ENCODE data around the gene NVL. TPM values are rescaled to one million over a fixed set of nuclear protein-coding genes. Genes with fewer than 3 reads are reported as not detected.

The NVL gene
- total RNA-seq, 4 donors from 2014 or later = 15.5 to 41.1 (median 28.3) TPM

GRCh38 chr1:224308064-224308463, 21.9 kb downstream of the NVL start:
- Histone ChIP-seq H3K27me3 (no peaks in the 10 kb centered on the region), H3K4me1 (no peaks in the 10 kb centered on the region), H3K4me3 (no peak overlapping the region), H3K36me3 (peaks cover 0 to 90% (median 15%) of the 10 kb centered on the region in 3 donors), H3K27ac (no peak overlapping the region), H3K9me3 (no peaks in the 10 kb centered on the region)
- WGBS, 2 donors = 92 to 95% methylated on average over 3 of the region's 3 CpGs
- no peak for DNase-seq (ENCODE audit: low spot score in 2 of 2)
- TF ChIP-seq POLR2A (IDR thresholded peaks at IDR 0.05) = no peak

- TF ChIP-seq POLR2A (IDR thresholded peaks at IDR 0.05) (no peak), EP300 (IDR thresholded peaks at IDR 0.05) (no peak)
- TF ChIP-seq, protein P1, sequence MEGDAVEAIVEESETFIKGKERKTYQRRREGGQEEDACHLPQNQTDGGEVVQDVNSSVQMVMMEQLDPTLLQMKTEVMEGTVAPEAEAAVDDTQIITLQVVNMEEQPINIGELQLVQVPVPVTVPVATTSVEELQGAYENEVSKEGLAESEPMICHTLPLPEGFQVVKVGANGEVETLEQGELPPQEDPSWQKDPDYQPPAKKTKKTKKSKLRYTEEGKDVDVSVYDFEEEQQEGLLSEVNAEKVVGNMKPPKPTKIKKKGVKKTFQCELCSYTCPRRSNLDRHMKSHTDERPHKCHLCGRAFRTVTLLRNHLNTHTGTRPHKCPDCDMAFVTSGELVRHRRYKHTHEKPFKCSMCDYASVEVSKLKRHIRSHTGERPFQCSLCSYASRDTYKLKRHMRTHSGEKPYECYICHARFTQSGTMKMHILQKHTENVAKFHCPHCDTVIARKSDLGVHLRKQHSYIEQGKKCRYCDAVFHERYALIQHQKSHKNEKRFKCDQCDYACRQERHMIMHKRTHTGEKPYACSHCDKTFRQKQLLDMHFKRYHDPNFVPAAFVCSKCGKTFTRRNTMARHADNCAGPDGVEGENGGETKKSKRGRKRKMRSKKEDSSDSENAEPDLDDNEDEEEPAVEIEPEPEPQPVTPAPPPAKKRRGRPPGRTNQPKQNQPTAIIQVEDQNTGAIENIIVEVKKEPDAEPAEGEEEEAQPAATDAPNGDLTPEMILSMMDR (IDR thresholded peaks at IDR 0.05) = no peak
- Histone ChIP-seq H3K4me1 (no peaks in the 10 kb centered on the region), H3K27ac (no peak overlapping the region), H3K27me3 (no peaks in the 10 kb centered on the region), H3K36me3 (peaks cover 0 to 99% (median 19%) of the 10 kb centered on the region in 3 donors), H3K4me3 (no peak overlapping the region), H3K9me3 (no peaks in the 10 kb centered on the region)
- DNase-seq (ENCODE audit: low spot score in 2 of 2) = no peak
- WGBS, 2 donors = 64 to 69% methylated on average over 2 of the region's 2 CpGs
These were observed 25.2 kb downstream of the NVL start for GRCh38 chr1:224304767-224305166.

DNA sequence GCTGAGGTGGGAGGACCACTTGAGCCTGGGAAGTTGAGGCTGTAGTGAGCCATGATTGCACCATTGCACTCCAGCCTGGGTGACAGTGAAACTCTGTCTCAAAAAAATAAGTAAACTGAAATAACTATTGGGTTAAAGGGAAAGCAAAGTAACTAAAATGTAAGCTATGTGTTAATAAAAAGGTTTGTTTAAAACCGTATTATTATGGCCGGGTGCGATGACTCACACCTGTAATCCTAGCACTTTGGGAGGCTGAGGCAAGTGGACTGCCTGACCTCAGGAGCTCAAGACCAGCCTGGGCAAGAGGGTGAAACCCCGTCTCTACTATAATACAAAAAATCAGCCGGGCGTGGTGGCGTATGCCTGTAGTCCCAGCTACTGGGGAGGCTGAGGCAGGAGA, 27.0 kb downstream of the NVL start:
- Histone ChIP-seq H3K4me1 (no peaks in the 10 kb centered on the region), H3K27me3 (no peaks in the 10 kb centered on the region), H3K36me3 (peaks cover 0 to 99% (median 21%) of the 10 kb centered on the region in 3 donors), H3K27ac (no peak overlapping the region), H3K9me3 (no peaks in the 10 kb centered on the region), H3K4me3 (no peak overlapping the region)
- WGBS, 2 donors = 89 to 96% methylated on average over 7 of the region's 7 CpGs
- TF ChIP-seq EP300 (IDR thresholded peaks at IDR 0.05) (no peak), POLR2A (IDR thresholded peaks at IDR 0.05) (no peak)
- TF ChIP-seq, protein P1 (IDR thresholded peaks at IDR 0.05) = no peak
- no peak for DNase-seq (ENCODE audit: low spot score in 2 of 2)

- TF ChIP-seq POLR2A (IDR thresholded peaks at IDR 0.05) (no peak), EP300 (IDR thresholded peaks at IDR 0.05) (no peak)
- TF ChIP-seq, protein P1 (IDR thresholded peaks at IDR 0.05) = no peak
- H3K4me3 ChIP-seq = no peak overlapping the region
- H3K4me1 ChIP-seq = no peaks in the 10 kb centered on the region
- no peak overlapping the region for H3K27ac ChIP-seq
- 87 to 94% methylated on average over 1 of the region's 1 CpG for WGBS, 2 donors
- H3K36me3 ChIP-seq = peaks cover 0 to 100% (median 21%) of the 10 kb centered on the region in 3 donors
- no peak for DNase-seq (ENCODE audit: low spot score in 2 of 2)
- H3K27me3 ChIP-seq = no peaks in the 10 kb centered on the region
- H3K9me3 ChIP-seq = no peaks in the 10 kb centered on the region
These were observed 28.6 kb downstream of the NVL start for GRCh38 chr1:224301391-224301790.

DNA sequence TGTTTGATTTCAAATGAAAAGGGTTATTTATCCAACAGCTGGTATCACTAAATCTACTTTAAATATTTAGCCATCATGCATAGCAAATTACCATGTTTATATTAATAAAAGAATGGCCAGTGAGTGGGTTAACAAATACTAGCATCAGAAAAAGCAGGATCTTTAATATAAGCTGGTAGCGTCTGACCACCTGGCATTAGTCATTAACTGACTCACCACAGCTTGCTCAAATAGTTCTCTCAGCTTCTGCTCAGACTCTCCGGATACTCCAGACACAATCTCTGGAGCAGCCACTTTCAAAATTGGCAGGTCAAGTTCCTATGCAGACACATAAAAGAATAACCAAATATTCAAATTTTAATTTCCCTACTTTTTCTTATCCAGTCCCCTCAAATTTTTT, 29.6 kb downstream of the NVL start:
- Histone ChIP-seq H3K36me3 (peaks cover 0 to 100% (median 21%) of the 10 kb centered on the region in 3 donors), H3K27ac (no peak overlapping the region), H3K4me3 (no peak overlapping the region), H3K4me1 (no peaks in the 10 kb centered on the region), H3K9me3 (no peaks in the 10 kb centered on the region), H3K27me3 (no peaks in the 10 kb centered on the region)
- DNase-seq (ENCODE audit: low spot score in 2 of 2) = no peak
- TF ChIP-seq POLR2A (IDR thresholded peaks at IDR 0.05) = no peak
- TF ChIP-seq, protein P1 (IDR thresholded peaks at IDR 0.05) = no peak
- no peak for TF ChIP-seq EP300 (IDR thresholded peaks at IDR 0.05)
- 78 to 85% methylated on average over 2 of the region's 2 CpGs for WGBS, 2 donors
